ENCODE measurements around the gene TENM4. TPM values are rescaled to one million over a fixed set of nuclear protein-coding genes. Genes with fewer than 3 reads are reported as not detected.

The TENM4 gene
- total RNA-seq, 2 donors from 2014 or later, result 68.2 to 130 TPM

- H3K4me1 ChIP-seq (ENCODE audit: control insufficient read depth, insufficient read depth, low read length), result no peaks in the 10 kb centered on the region
- no peak overlapping the region for H3K27ac ChIP-seq (ENCODE audit: low read depth, low read length)
- H3K27me3 ChIP-seq (ENCODE audit: control insufficient read depth, insufficient read depth, low read length, poor library complexity, severe bottlenecking), result no peaks in the 10 kb centered on the region
- peaks cover 9% of the 10 kb centered on the region for H3K36me3 Mint-ChIP-seq (ENCODE audit: low read depth)
- H3K4me3 ChIP-seq (ENCODE audit: low read length), result no peak overlapping the region
- no peak overlapping the region for H3K4me3 Mint-ChIP-seq
- H3K27ac Mint-ChIP-seq, result no peak overlapping the region
- no peaks in the 10 kb centered on the region for H3K9me3 Mint-ChIP-seq
- no peaks in the 10 kb centered on the region for H3K27me3 Mint-ChIP-seq (ENCODE audit: insufficient read depth)
- H3K9me3 ChIP-seq (ENCODE audit: control insufficient read depth, low read length), result no peaks in the 10 kb centered on the region
- no peak for DNase-seq
- H3K36me3 ChIP-seq (ENCODE audit: control insufficient read depth, insufficient read depth, low read length), result no peaks in the 10 kb centered on the region
- H3K4me1 Mint-ChIP-seq, result peaks cover 17% of the 10 kb centered on the region
- TF ChIP-seq, protein P1, sequence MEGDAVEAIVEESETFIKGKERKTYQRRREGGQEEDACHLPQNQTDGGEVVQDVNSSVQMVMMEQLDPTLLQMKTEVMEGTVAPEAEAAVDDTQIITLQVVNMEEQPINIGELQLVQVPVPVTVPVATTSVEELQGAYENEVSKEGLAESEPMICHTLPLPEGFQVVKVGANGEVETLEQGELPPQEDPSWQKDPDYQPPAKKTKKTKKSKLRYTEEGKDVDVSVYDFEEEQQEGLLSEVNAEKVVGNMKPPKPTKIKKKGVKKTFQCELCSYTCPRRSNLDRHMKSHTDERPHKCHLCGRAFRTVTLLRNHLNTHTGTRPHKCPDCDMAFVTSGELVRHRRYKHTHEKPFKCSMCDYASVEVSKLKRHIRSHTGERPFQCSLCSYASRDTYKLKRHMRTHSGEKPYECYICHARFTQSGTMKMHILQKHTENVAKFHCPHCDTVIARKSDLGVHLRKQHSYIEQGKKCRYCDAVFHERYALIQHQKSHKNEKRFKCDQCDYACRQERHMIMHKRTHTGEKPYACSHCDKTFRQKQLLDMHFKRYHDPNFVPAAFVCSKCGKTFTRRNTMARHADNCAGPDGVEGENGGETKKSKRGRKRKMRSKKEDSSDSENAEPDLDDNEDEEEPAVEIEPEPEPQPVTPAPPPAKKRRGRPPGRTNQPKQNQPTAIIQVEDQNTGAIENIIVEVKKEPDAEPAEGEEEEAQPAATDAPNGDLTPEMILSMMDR (conservative IDR thresholded peaks at IDR 0.05), result no peak
- WGBS, 2 experiments (ENCODE audit: insufficient coverage in 1 of 2, insufficient read length in 1 of 2), result 94 to 100% methylated on average over 1 to 5 of the region's 5 CpGs
- no peak overlapping the region for H3K9ac ChIP-seq (ENCODE audit: extremely low read depth, low read length, poor library complexity, severe bottlenecking)
Observed at GRCh38 chr11:79348976-79349682, 91.7 kb downstream of the TENM4 start.

DNA sequence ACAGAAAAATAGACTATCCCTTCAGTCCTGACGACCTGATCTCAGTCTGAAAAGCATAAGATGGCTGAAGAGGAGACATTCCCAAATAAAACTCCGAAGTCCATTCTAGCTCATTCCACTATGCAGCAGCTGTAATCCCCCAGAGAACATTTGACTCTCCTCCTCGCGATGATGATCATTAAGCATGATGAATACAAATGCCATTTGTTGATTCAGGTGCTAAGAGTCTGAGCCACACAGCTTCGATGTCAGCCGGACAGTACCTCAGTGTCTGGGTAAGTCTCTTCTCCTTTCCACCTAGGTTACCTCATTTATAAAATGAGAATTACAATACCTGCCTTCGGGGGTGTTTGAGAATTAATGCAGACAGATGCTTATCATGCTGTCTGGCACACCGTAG lies 94.8 kb downstream of the TENM4 start:
- TF ChIP-seq, protein P1 (conservative IDR thresholded peaks at IDR 0.05), result no peak
- H3K27me3 ChIP-seq (ENCODE audit: control insufficient read depth, insufficient read depth, low read length, poor library complexity, severe bottlenecking), result no peaks in the 10 kb centered on the region
- H3K4me3 Mint-ChIP-seq, result no peak overlapping the region
- no peak overlapping the region for H3K27ac ChIP-seq (ENCODE audit: low read depth, low read length)
- no peak overlapping the region for H3K4me3 ChIP-seq (ENCODE audit: low read length)
- peaks cover 23% of the 10 kb centered on the region for H3K4me1 Mint-ChIP-seq
- no peak overlapping the region for H3K27ac Mint-ChIP-seq
- no peak overlapping the region for H3K9ac ChIP-seq (ENCODE audit: extremely low read depth, low read length, poor library complexity, severe bottlenecking)
- 92 to 96% methylated on average over 6 to 8 of the region's 8 CpGs for WGBS, 2 experiments (ENCODE audit: insufficient coverage in 1 of 2, insufficient read length in 1 of 2)
- no peaks in the 10 kb centered on the region for H3K4me1 ChIP-seq (ENCODE audit: control insufficient read depth, insufficient read depth, low read length)
- H3K36me3 Mint-ChIP-seq (ENCODE audit: low read depth), result peaks cover 9% of the 10 kb centered on the region
- H3K9me3 Mint-ChIP-seq, result no peaks in the 10 kb centered on the region
- DNase-seq, result no peak
- no peaks in the 10 kb centered on the region for H3K27me3 Mint-ChIP-seq (ENCODE audit: insufficient read depth)
- H3K9me3 ChIP-seq (ENCODE audit: control insufficient read depth, low read length), result no peaks in the 10 kb centered on the region
- H3K36me3 ChIP-seq (ENCODE audit: control insufficient read depth, insufficient read depth, low read length), result no peaks in the 10 kb centered on the region

DNA sequence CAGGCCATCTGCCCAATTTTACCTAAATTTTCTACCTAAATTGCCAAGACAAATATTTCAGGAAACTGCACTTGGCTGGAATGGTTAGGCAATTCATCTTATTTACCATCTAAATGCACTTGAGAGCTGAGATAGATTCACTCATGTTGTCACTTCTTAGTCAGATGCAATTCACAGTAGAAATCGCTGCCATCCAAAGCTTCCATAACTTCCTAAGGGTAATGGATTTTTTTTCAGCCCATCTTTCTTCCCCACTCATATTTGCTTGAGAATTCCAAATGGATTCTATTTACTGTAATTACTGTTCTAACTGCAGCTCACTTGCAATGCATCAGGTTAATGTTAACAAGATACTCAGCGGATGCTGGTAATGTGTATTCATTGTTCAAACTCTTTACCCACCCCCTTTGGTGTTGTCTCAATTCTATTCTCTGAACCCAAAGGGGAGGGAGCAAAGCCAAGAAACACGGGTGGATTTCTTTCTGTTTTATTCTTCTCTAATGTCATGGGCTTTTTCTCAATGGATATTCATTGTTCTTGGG lies 96.0 kb downstream of the TENM4 start:
- no peaks in the 10 kb centered on the region for H3K9me3 Mint-ChIP-seq
- TF ChIP-seq, protein P1 (conservative IDR thresholded peaks at IDR 0.05), result no peak
- no peaks in the 10 kb centered on the region for H3K27me3 Mint-ChIP-seq (ENCODE audit: insufficient read depth)
- peaks cover 23% of the 10 kb centered on the region for H3K4me1 Mint-ChIP-seq
- H3K36me3 Mint-ChIP-seq (ENCODE audit: low read depth), result peaks cover 9% of the 10 kb centered on the region
- no peak overlapping the region for H3K27ac ChIP-seq (ENCODE audit: low read depth, low read length)
- DNase-seq, result no peak
- H3K27ac Mint-ChIP-seq, result no peak overlapping the region
- 69 to 95% methylated on average over 2 to 3 of the region's 3 CpGs for WGBS, 2 experiments (ENCODE audit: insufficient coverage in 1 of 2, insufficient read length in 1 of 2)
- no peak overlapping the region for H3K9ac ChIP-seq (ENCODE audit: extremely low read depth, low read length, poor library complexity, severe bottlenecking)
- H3K36me3 ChIP-seq (ENCODE audit: control insufficient read depth, insufficient read depth, low read length), result no peaks in the 10 kb centered on the region
- H3K27me3 ChIP-seq (ENCODE audit: control insufficient read depth, insufficient read depth, low read length, poor library complexity, severe bottlenecking), result no peaks in the 10 kb centered on the region
- no peak overlapping the region for H3K4me3 Mint-ChIP-seq
- H3K4me3 ChIP-seq (ENCODE audit: low read length), result no peak overlapping the region
- no peaks in the 10 kb centered on the region for H3K4me1 ChIP-seq (ENCODE audit: control insufficient read depth, insufficient read depth, low read length)
- H3K9me3 ChIP-seq (ENCODE audit: control insufficient read depth, low read length), result no peaks in the 10 kb centered on the region

All from endodermal cell (in vitro differentiated cells).